ENCODE data around the gene DENND1B. TPM values are rescaled to one million over a fixed set of nuclear protein-coding genes. Genes with fewer than 3 reads are reported as not detected.

The DENND1B gene
- total RNA-seq, 4 donors from 2014 or later: 9.0 to 40.2 (median 10.8) TPM

DNA sequence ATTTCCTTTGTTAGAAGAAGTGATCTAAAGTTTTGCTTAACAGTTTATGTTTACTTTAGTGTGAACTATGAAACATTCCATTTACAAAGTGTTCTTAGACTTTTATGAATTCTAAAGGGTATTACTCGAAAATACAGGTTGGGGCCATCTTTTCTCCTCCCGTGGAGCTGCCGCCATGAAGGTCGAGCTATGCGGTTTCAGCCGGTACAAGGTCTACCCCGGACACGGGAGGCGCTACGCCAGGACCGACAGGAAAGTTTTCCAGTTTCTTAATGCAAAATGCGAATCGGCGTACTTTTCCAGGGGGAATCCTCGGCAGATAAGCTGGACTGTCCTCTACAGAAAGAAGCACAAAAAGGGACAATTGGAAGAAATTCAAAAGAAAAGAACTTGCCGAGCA lies 39.8 kb downstream of the DENND1B start:
- H3K36me3 ChIP-seq: no peaks in the 10 kb centered on the region
- no peaks in the 10 kb centered on the region for H3K9me3 ChIP-seq
- WGBS, 2 donors: 96 to 97% methylated on average over 16 of the region's 16 CpGs
- no peak overlapping the region for H3K27ac ChIP-seq
- no peaks in the 10 kb centered on the region for H3K27me3 ChIP-seq
- DNase-seq (ENCODE audit: low spot score in 2 of 2): no peak
- TF ChIP-seq, protein P1, sequence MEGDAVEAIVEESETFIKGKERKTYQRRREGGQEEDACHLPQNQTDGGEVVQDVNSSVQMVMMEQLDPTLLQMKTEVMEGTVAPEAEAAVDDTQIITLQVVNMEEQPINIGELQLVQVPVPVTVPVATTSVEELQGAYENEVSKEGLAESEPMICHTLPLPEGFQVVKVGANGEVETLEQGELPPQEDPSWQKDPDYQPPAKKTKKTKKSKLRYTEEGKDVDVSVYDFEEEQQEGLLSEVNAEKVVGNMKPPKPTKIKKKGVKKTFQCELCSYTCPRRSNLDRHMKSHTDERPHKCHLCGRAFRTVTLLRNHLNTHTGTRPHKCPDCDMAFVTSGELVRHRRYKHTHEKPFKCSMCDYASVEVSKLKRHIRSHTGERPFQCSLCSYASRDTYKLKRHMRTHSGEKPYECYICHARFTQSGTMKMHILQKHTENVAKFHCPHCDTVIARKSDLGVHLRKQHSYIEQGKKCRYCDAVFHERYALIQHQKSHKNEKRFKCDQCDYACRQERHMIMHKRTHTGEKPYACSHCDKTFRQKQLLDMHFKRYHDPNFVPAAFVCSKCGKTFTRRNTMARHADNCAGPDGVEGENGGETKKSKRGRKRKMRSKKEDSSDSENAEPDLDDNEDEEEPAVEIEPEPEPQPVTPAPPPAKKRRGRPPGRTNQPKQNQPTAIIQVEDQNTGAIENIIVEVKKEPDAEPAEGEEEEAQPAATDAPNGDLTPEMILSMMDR (IDR thresholded peaks at IDR 0.05): no peak
- TF ChIP-seq EP300 (IDR thresholded peaks at IDR 0.05) (no peak), POLR2A (IDR thresholded peaks at IDR 0.05) (no peak)
- no peak overlapping the region for H3K4me3 ChIP-seq
- H3K4me1 ChIP-seq: peaks cover 0 to 6% (median 0%) of the 10 kb centered on the region in 4 donors

DNA sequence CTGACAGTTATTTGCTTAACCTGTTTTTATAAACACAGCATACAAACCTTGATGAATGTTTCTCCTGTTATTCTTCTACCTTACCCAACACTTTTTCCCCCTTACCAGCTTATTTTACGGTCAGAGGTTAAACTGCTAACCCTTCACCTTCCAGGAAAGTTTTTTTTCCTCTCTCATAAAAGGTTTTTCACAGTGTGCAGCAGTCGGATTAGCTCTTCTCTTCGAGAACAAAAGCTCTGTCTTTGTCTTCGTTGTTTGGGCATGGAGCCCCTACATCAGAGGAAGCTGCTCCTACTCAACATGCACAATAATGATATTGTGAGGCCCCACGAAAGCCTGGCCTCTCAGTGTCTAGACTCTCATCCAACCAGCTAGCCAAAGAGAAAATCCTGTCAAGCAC lies 42.0 kb downstream of the DENND1B start:
- Histone ChIP-seq H3K4me1 (peaks cover 0 to 6% (median 0%) of the 10 kb centered on the region in 4 donors), H3K4me3 (no peak overlapping the region), H3K9me3 (no peaks in the 10 kb centered on the region), H3K36me3 (no peaks in the 10 kb centered on the region), H3K27me3 (no peaks in the 10 kb centered on the region), H3K27ac (no peak overlapping the region)
- WGBS, 2 donors: 30 to 42% methylated on average over 5 of the region's 5 CpGs
- DNase-seq (ENCODE audit: low spot score in 2 of 2): no peak
- TF ChIP-seq POLR2A (IDR thresholded peaks at IDR 0.05) (no peak), EP300 (IDR thresholded peaks at IDR 0.05) (no peak)
- TF ChIP-seq, protein P1 (IDR thresholded peaks at IDR 0.05): no peak

DNA sequence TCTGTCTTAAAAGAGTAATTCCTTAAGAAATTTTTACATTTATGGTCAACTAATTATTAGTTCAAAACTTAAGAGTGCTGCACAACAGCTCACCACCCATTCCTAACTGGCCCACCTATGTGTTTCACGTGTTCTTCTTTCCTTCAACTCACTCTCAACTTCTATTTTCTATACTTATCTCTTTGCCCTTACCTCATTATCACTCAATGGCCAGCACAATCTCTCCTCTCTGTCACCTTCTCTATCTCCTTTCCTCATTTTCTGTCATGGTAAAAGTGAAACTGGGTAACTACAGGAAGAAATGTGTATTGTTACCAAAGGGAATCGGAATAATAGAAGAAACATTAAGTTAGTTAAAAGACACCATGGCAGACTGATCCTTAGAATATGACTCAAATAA lies 43.1 kb downstream of the DENND1B start:
- Histone ChIP-seq H3K4me3 (no peak overlapping the region), H3K27ac (no peak overlapping the region), H3K36me3 (peaks cover 0 to under 1% (median 0%) of the 10 kb centered on the region in 3 donors), H3K27me3 (no peaks in the 10 kb centered on the region), H3K9me3 (no peaks in the 10 kb centered on the region), H3K4me1 (peaks cover 0 to 4% (median 0%) of the 10 kb centered on the region in 4 donors)
- WGBS, 2 donors: 79 to 96% methylated on average over 2 of the region's 2 CpGs
- TF ChIP-seq POLR2A (IDR thresholded peaks at IDR 0.05) (no peak), EP300 (IDR thresholded peaks at IDR 0.05) (no peak)
- TF ChIP-seq, protein P1 (IDR thresholded peaks at IDR 0.05): no peak
- no peak for DNase-seq (ENCODE audit: low spot score in 2 of 2)

DNA sequence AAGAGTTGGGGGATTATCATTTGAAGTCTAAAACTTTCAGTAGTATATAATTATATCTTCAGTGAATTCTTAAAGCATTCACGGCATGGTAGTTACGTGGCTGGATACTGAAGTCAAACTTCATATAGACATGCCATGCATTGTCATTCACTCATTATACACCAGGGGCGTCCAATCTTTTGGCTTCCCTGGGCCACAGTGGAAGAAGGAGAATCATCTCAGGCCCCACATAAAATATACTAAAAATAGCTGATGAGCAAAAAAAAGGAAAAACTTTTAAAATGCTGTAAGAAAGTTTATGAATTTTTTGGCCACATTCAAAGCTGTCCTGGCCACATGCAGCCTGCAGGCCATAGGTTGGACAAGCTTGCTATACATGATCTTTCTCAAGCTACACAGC lies 43.8 kb downstream of the DENND1B start:
- H3K4me1 ChIP-seq: no peaks in the 10 kb centered on the region
- H3K36me3 ChIP-seq: peaks cover 0 to 8% (median 0%) of the 10 kb centered on the region in 3 donors
- 93 to 98% methylated on average over 3 of the region's 3 CpGs for WGBS, 2 donors
- TF ChIP-seq, protein P1 (IDR thresholded peaks at IDR 0.05): no peak
- TF ChIP-seq POLR2A (IDR thresholded peaks at IDR 0.05) (no peak), EP300 (IDR thresholded peaks at IDR 0.05) (no peak)
- H3K9me3 ChIP-seq: peaks cover 0 to 2% (median 0%) of the 10 kb centered on the region in 4 donors
- H3K4me3 ChIP-seq: no peak overlapping the region
- no peak overlapping the region for H3K27ac ChIP-seq
- DNase-seq (ENCODE audit: low spot score in 2 of 2): no peak
- no peaks in the 10 kb centered on the region for H3K27me3 ChIP-seq

DNA sequence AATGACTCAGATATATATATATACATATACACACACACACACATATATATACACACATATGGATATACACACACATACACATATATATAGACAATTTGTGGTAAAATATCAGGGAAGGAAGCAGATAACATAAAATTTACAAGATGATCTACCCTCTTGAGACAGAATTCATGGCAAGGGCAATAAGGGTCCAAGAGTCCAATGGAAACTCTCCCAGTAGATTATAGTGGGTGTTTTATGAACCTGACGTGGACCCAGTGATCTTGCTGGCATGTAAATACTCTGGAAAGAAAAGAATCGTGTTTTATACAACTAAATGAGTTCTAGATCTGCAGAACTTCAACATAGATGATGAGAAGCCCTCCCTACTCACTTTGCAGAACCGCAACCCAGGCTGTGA lies 49.3 kb downstream of the DENND1B start:
- 95% methylated on average over 3 of the region's 3 CpGs for WGBS, 2 donors
- H3K36me3 ChIP-seq: peaks cover 0 to 14% (median 0%) of the 10 kb centered on the region in 3 donors
- DNase-seq (ENCODE audit: low spot score in 2 of 2): no peak

DNA sequence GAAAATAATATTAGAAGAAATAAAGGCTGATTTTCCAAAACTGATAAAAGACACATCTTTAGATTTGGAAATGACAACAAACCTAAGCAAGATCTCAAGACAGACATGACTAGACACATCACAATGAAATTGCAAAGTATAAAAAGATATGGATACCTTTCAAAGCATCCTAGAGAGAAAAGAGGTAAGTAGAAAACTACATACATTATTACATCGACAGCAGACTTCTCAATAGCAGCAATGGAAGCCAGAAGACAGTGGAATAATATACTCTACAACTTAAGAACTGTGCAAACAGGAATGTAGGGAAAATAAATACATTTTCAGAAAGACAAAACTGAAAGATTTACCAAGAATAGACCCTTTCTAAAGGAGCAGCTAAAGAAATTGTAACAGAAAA lies 50.2 kb downstream of the DENND1B start:
- 93 to 100% methylated on average over 1 of the region's 1 CpG for WGBS, 2 donors

More for the DNA sequence above, 49.3 kb downstream of the DENND1B start:
- TF ChIP-seq POLR2A (IDR thresholded peaks at IDR 0.05): no peak
- no peak for TF ChIP-seq EP300 (IDR thresholded peaks at IDR 0.05)
- Histone ChIP-seq H3K4me1 (no peaks in the 10 kb centered on the region), H3K9me3 (peaks cover 0 to 32% (median 8%) of the 10 kb centered on the region in 4 donors), H3K27ac (no peak overlapping the region), H3K27me3 (no peaks in the 10 kb centered on the region), H3K4me3 (no peak overlapping the region)

More for the DNA sequence above, 50.2 kb downstream of the DENND1B start:
- Histone ChIP-seq H3K27me3 (no peaks in the 10 kb centered on the region), H3K36me3 (peaks cover 0 to 14% (median 0%) of the 10 kb centered on the region in 3 donors), H3K4me1 (no peaks in the 10 kb centered on the region), H3K4me3 (no peak overlapping the region), H3K27ac (no peak overlapping the region), H3K9me3 (peaks cover 0 to 32% (median 8%) of the 10 kb centered on the region in 4 donors)
- no peak for DNase-seq (ENCODE audit: low spot score in 2 of 2)
- no peak for TF ChIP-seq POLR2A (IDR thresholded peaks at IDR 0.05)
